H1 (cell line): ENCODE measurements around the gene ZMYM4. TPM values are rescaled to one million over a fixed set of nuclear protein-coding genes. Genes with fewer than 3 reads are reported as not detected.
A peak's percentile ranks its signal among the peaks of the same experiment; 100 is the strongest.

ENCODE experiments used
- CTCF ChIA-PET: fragments of 300-600 bp; sonication (Branson Sonifier 250); formaldehyde crosslinking; loops from one replicate; lab custom pipeline; 2021; ENCODE audit not compliant: partially characterized antibody; lab: Charles Lee
- POLR2A ChIA-PET: fragments of 300-600 bp; sonication (Branson Sonifier 250); formaldehyde crosslinking; loops from one replicate; lab custom pipeline; 2021; ENCODE audit warnings: inconsistent platforms; ENCODE audit not compliant: partially characterized antibody; lab: Charles Lee
- DNase-seq, 2 experiments: peaks; one replicate each; pipeline versions ENCODE4 v3.0.0 to v3.0.0-alpha.2; 2010 to 2022; ENCODE audit warnings: low spot score in 2 of 2, low read depth in 1 of 2, mixed read lengths in 1 of 2
- FAIRE-seq: peaks from 2 replicates; lab custom pipeline; 2011; peaks lifted over from hg19 to GRCh38; lab: Jason Lieb, UNC
- H2AFZ ChIP-seq: 2 replicates; pipeline ENCODE4 v1.8.1; 2012; ENCODE audit warnings: low read length, inconsistent platforms
- H2AK5ac ChIP-seq: 2 replicates; pipeline ENCODE4 v1.6.1; 2013; ENCODE audit warnings: low read depth, low read length
- H2BK120ac ChIP-seq: replicated peaks from 2 replicates; pipeline ENCODE3; 2013; ENCODE audit warnings: low read depth, low read length, inconsistent platforms
- H2BK12ac ChIP-seq: 2 replicates; pipeline ENCODE4 v1.6.1; 2013; ENCODE audit warnings: low read depth, low read length
- H2BK15ac ChIP-seq: 2 replicates; pipeline ENCODE4 v1.6.1; 2013; ENCODE audit warnings: low read length
- H2BK20ac ChIP-seq: 2 replicates; pipeline ENCODE4 v1.6.1; 2013; ENCODE audit warnings: low read length
- H2BK5ac ChIP-seq: 2 replicates; pipeline ENCODE4 v1.6.1; 2013; ENCODE audit warnings: low read depth, low read length
- H3K14ac ChIP-seq: 2 replicates; pipeline ENCODE4 v1.6.1; 2013; ENCODE audit warnings: inconsistent platforms; ENCODE audit not compliant: insufficient read length
- H3K18ac ChIP-seq: 2 replicates; pipeline ENCODE4 v1.6.1; 2013; ENCODE audit warnings: low read length; ENCODE audit errors: extremely low read depth
- H3K23ac ChIP-seq: 2 replicates; pipeline ENCODE4 v1.6.1; 2013; ENCODE audit warnings: inconsistent platforms; ENCODE audit not compliant: insufficient read length
- H3K23me2 ChIP-seq: 2 replicates; pipeline ENCODE4 v1.6.1; 2013; ENCODE audit warnings: low read depth, low read length
- H3K27ac ChIP-seq: 2 replicates; pipeline ENCODE4 v1.6.1; 2011; ENCODE audit warnings: low read depth, low read length, inconsistent platforms
- H3K27me3 ChIP-seq, 4 experiments: replicated peaks in 1 of 4; 1 replicate in 1 of 4; 2 replicates in 3 of 4; pipeline versions ENCODE4 v1.6.1 to v1.8.1; 2011 to 2013; ENCODE audit warnings: low read length in 3 of 4, mild to moderate bottlenecking in 3 of 4, inconsistent platforms in 2 of 4, mixed read lengths in 2 of 4, moderate library complexity in 1 of 4; ENCODE audit not compliant: control insufficient read depth in 3 of 4, insufficient read depth in 3 of 4; ENCODE audit errors: extremely low read depth in 1 of 4
- H3K36me3 ChIP-seq, 4 experiments: 2 replicates each; pipeline versions ENCODE4 v1.6.1 to v1.8.1; 2011 to 2013; ENCODE audit warnings: mild to moderate bottlenecking in 4 of 4, low read length in 3 of 4, moderate library complexity in 2 of 4, control low read depth in 1 of 4, inconsistent platforms in 1 of 4; ENCODE audit not compliant: insufficient read depth in 4 of 4, control insufficient read depth in 2 of 4
- H3K4ac ChIP-seq: replicated peaks from 2 replicates; pipeline ENCODE3; 2013; ENCODE audit warnings: low read length, low read depth, mixed read lengths, inconsistent platforms; ENCODE audit not compliant: insufficient read length
- H3K4me1 ChIP-seq, 4 experiments: replicated peaks in 1 of 4; 1 replicate in 1 of 4; 2 replicates in 3 of 4; pipeline versions ENCODE4 v1.6.1 to v1.8.1; 2011 to 2013; ENCODE audit warnings: low read length in 3 of 4, inconsistent platforms in 2 of 4, mixed read lengths in 1 of 4; ENCODE audit not compliant: insufficient read depth in 4 of 4, control insufficient read depth in 3 of 4
- H3K4me2 ChIP-seq, 2 experiments: 2 replicates each; pipeline versions ENCODE4 v1.6.1 to v1.8.1; 2011 to 2013; ENCODE audit warnings: low read depth in 2 of 2, low read length in 2 of 2, control low read depth in 1 of 2, inconsistent platforms in 1 of 2, mild to moderate bottlenecking in 1 of 2; ENCODE audit not compliant: insufficient read depth in 1 of 2
- H3K4me3 ChIP-seq, 4 experiments: fragments of 200-600, 300-600 bp in 1 of 4; sonication (generic), shearing (Covaris generic), sonication (Bioruptor Twin) in 1 of 4; 2 replicates each; pipeline versions ENCODE4 v1.5.1 to v1.8.1; 2011 to 2016; ENCODE audit warnings: low read length in 4 of 4, low read depth in 3 of 4, control low read depth in 2 of 4, inconsistent platforms in 2 of 4, mild to moderate bottlenecking in 2 of 4, mixed read lengths in 1 of 4, moderate library complexity in 1 of 4; ENCODE audit not compliant: insufficient read depth in 2 of 4; ENCODE audit errors: extremely low read depth in 1 of 4
- H3K56ac ChIP-seq: replicated peaks from 2 replicates; pipeline ENCODE3; 2013; ENCODE audit warnings: low read depth, mild to moderate bottlenecking, mixed read lengths, low read length, inconsistent platforms; ENCODE audit not compliant: insufficient read length
- H3K79me1 ChIP-seq: 2 replicates; pipeline ENCODE4 v1.6.1; 2013; ENCODE audit warnings: low read depth, low read length, control low read depth
- H3K79me2 ChIP-seq, 2 experiments: 2 replicates each; pipeline versions ENCODE4 v1.6.1 to v1.8.1; 2012 to 2013; ENCODE audit warnings: low read length in 2 of 2, mild to moderate bottlenecking in 2 of 2, inconsistent platforms in 1 of 2; ENCODE audit not compliant: insufficient read depth in 2 of 2, control insufficient read depth in 1 of 2
- H3K9ac ChIP-seq, 4 experiments: replicated peaks in 1 of 4; 1 replicate in 1 of 4; 2 replicates in 3 of 4; pipeline versions ENCODE4 v1.6.1 to v1.8.1; 2011 to 2013; ENCODE audit warnings: low read depth in 3 of 4, low read length in 3 of 4, control low read depth in 2 of 4, mild to moderate bottlenecking in 2 of 4, moderate library complexity in 2 of 4, inconsistent platforms in 1 of 4; ENCODE audit errors: extremely low read depth in 1 of 4
- H3K9me3 ChIP-seq, 2 experiments: 2 replicates each; pipeline versions ENCODE4 v1.6.1 to v1.8.1; 2012 to 2013; ENCODE audit warnings: mild to moderate bottlenecking in 2 of 2, moderate library complexity in 2 of 2, control low read depth in 1 of 2, inconsistent platforms in 1 of 2, low read depth in 1 of 2, low read length in 1 of 2, mixed read lengths in 1 of 2; ENCODE audit not compliant: insufficient read depth in 2 of 2
- H4K20me1 ChIP-seq, 2 experiments: replicated peaks in 1 of 2; 2 replicates each; pipeline versions ENCODE3 to v1.8.1; 2011 to 2013; ENCODE audit warnings: inconsistent platforms in 2 of 2, low read length in 2 of 2, mild to moderate bottlenecking in 1 of 2; ENCODE audit not compliant: insufficient read depth in 2 of 2, control insufficient read depth in 1 of 2
- H4K5ac ChIP-seq: 2 replicates; pipeline ENCODE4 v1.6.1; 2013; ENCODE audit warnings: low read length, low read depth, mixed read lengths, inconsistent platforms; ENCODE audit not compliant: insufficient read length
- H4K8ac ChIP-seq: 2 replicates; pipeline ENCODE4 v1.8.0; 2013; ENCODE audit warnings: mild to moderate bottlenecking, moderate library complexity, low read length, inconsistent platforms; ENCODE audit not compliant: insufficient read depth; ENCODE audit errors: extremely low read depth
- H4K91ac ChIP-seq: replicated peaks from 2 replicates; pipeline ENCODE3; 2013; ENCODE audit warnings: low read length, mixed read lengths, inconsistent platforms; ENCODE audit not compliant: insufficient read length
- CTBP2 ChIP-seq: IDR thresholded peaks from 2 replicates; pipeline ENCODE4 v1.7.0; 2011; ENCODE audit warnings: borderline replicate concordance, mild to moderate bottlenecking, moderate library complexity, mixed read lengths, low read length; ENCODE audit not compliant: insufficient read depth, insufficient read length
- CTCF ChIP-seq, 3 experiments: IDR thresholded peaks; 1 replicate in 2 of 3; 2 replicates in 1 of 3; pipeline versions ENCODE4 v1.5.1 to v1.6.1; 2011; ENCODE audit warnings: low read length in 3 of 3, mild to moderate bottlenecking in 3 of 3, inconsistent platforms in 2 of 3, low read depth in 1 of 3, moderate library complexity in 1 of 3; ENCODE audit not compliant: insufficient read depth in 1 of 3; ENCODE audit errors: control extremely low read depth in 1 of 3
- JUND ChIP-seq: IDR thresholded peaks from 2 replicates; pipeline ENCODE4 v1.6.1; 2011; ENCODE audit warnings: mild to moderate bottlenecking, improper control_type of control experiment, low read length
- MAFK ChIP-seq: IDR thresholded peaks from 2 replicates; pipeline ENCODE4 v1.6.1; 2012; ENCODE audit warnings: low read depth, mild to moderate bottlenecking, improper control_type of control experiment, low read length
- MAX ChIP-seq: IDR thresholded peaks from 2 replicates; pipeline ENCODE4 v1.6.1; 2012; ENCODE audit warnings: inconsistent platforms
- WGBS, 2 experiments: shearing (Covaris generic) in 1 of 2; methylation state at CpG; one replicate each; pipeline versions ENCODE4 v1.1.6 to v1.1.7; 2013 to 2015; ENCODE audit warnings: low lambda C conversion rate in 2 of 2, mixed read lengths in 2 of 2, inconsistent platforms in 1 of 2, low coverage in 1 of 2, missing lambda C conversion rate in 1 of 2; ENCODE audit not compliant: insufficient replicate concordance in 2 of 2, insufficient coverage in 1 of 2, insufficient read length in 1 of 2; ENCODE audit errors: extremely low coverage in 1 of 2, missing lambda C conversion rate in 1 of 2; 5-methylcytosine and 5-hydroxymethylcytosine counted together
- polyA plus RNA-seq, 7 experiments: library from polyadenylated mRNA; depleted of rRNA in 3 of 7; stranded (reverse) in 5 of 7; unstranded in 2 of 7; fragments of >200 nt in 5 of 7; fragments of 200-250 nt in 2 of 7; gene quantifications; 1 replicate in 5 of 7; 2 replicates in 1 of 7; 4 replicates in 1 of 7; pipeline versions ENCODE4 v1.2.1 to v1.2.3, GENCODE V29; 2011 to 2013; ENCODE audit warnings: missing spikeins in 2 of 7, mixed read lengths in 2 of 7
- total RNA-seq: library from RNA; stranded (reverse); fragmentation: NEBNext Ultra II Directional; extraction: Animal tissue kit (Norgen Biotek cat#: 25700); gene quantifications from 2 replicates; pipeline ENCODE4 v1.2.1, GENCODE V29; 2021

Gene ZMYM4
- total and polyA plus RNA-seq, 2 of the 8 experiments (the other 6 are each of a cell fraction or from before 2014, with no cell fraction given), result 16.7 to 81.3 TPM

GRCh38 chr1:35470977-35471613 lies 202.6 kb downstream of the ZMYM4 start:
- no peak overlapping the region for H2AK5ac ChIP-seq

More at GRCh38 chr1:35470977-35471613, 202.6 kb downstream of the ZMYM4 start:
- WGBS, 2 experiments, result 66% methylated on average over 4 of the region's 4 CpGs; no CpG with 5 or more reads in 1 of the 2 experiments
- H4K91ac ChIP-seq, result no peak overlapping the region
- H3K4me2 ChIP-seq, result no peak overlapping the region; a peak in 1 of 4 replicates
- H3K23me2 ChIP-seq, result no peaks in the 10 kb centered on the region; the same call in 1 of the 2 replicates
- peak; percentile 76 for FAIRE-seq
- POLR2A ChIA-PET, result no interaction called here
- peak overlapping the region; percentile 18; the same call in 1 of the 2 replicates for H3K27ac ChIP-seq
- no peak overlapping the region for H2AFZ ChIP-seq
- H3K56ac ChIP-seq, result no peak overlapping the region
- no peak overlapping the region for H2BK120ac ChIP-seq
- no peak overlapping the region for H2BK12ac ChIP-seq
- H4K5ac ChIP-seq, result no peak overlapping the region
- no peaks in the 10 kb centered on the region for H3K79me2 ChIP-seq
- no peak overlapping the region for H2BK15ac ChIP-seq
- H4K8ac ChIP-seq, result no peak overlapping the region
- no peaks in the 10 kb centered on the region; the same call in 1 of the 2 replicates for H3K79me1 ChIP-seq
- TF ChIP-seq CTBP2 (no peak), CTCF (IDR thresholded peaks at IDR 0.05; ENCODE audit: control extremely low read depth in 1 of 3, insufficient read depth in 1 of 3, low read depth in 1 of 3, low read length in 3 of 3) (no peak), JUND (0 out of 2 replicates have a peak, but pooled peaks have one; percentile 35), MAFK (peak; percentile 80), MAX (no peak)
- TF ChIP-seq, all 59 proteins: peak for 2
- Histone ChIP-seq H3K14ac (no peak overlapping the region), H2BK20ac (no peak overlapping the region), H3K9me3 (0 out of 4 replicates have a peak, but pooled peaks cover 3 to 4% of the 10 kb centered on the region in 2 experiments), H3K36me3 (peaks cover 1 to 37% (median 15%) of the 10 kb centered on the region in 4 experiments; a peak in 6 of 8 replicates), H3K4ac (no peak overlapping the region), H3K4me1 (peaks cover 0 to 5% (median 2%) of the 10 kb centered on the region in 4 experiments; a peak in 1 of 7 replicates), H4K20me1 (no peaks in the 10 kb centered on the region), H3K27me3 (no peaks in the 10 kb centered on the region), H3K18ac (no peak overlapping the region), H2BK5ac (no peak overlapping the region), H3K4me3 (no peak overlapping the region), H3K9ac (no peak overlapping the region), H3K23ac (no peak overlapping the region)
- DNase-seq, result peak in 1 of 2 experiments; percentile 3
- CTCF ChIA-PET, result interaction anchor here (0.7 to 2.1 kb wide), 8 partner anchors 11 to 245 kb away, joined by 3 to 9 read pairs (median 3); no protein-coding TSS in a partner anchor
